Peyer's patch (tissue), 4 donors: ENCODE measurements around the gene CA7. TPM values are rescaled to one million over a fixed set of nuclear protein-coding genes. Genes with fewer than 3 reads are reported as not detected.

ENCODE experiments used
- DNase-seq, 3 donors: peaks; one replicate each; pipeline ENCODE4 v3.0.0-alpha.2; 2017 to 2019
- H3K27ac ChIP-seq, 4 donors: fragments of 200-600 bp; sonication (generic); one replicate each; pipeline ENCODE4 v1.5.1; 2016 to 2019
- H3K27me3 ChIP-seq, 2 donors: fragments of 200-600 bp; sonication (generic); one replicate each; pipeline ENCODE4 v1.5.1; 2019
- H3K36me3 ChIP-seq, 3 donors: fragments of 200-600 bp; sonication (generic); one replicate each; pipeline ENCODE4 v1.5.1; 2016 to 2019
- H3K4me1 ChIP-seq, 4 donors: fragments of 200-600 bp; sonication (generic); one replicate each; pipeline ENCODE4 v1.5.1; 2016 to 2019
- H3K4me3 ChIP-seq, 4 donors: fragments of 200-600 bp; sonication (generic); 1 replicate in 3 of 4; 2 replicates in 1 of 4; pipeline ENCODE4 v1.5.1; 2016 to 2019; ENCODE audit warnings: mild to moderate bottlenecking in 1 of 4
- H3K9me3 ChIP-seq, 4 donors: fragments of 200-600 bp; sonication (generic); one replicate each; pipeline ENCODE4 v1.5.1; 2016 to 2019; ENCODE audit warnings: mild to moderate bottlenecking in 1 of 4
- CTCF ChIP-seq, 6 experiments: fragments of 450-650 bp in 4 of 6; fragments of 200-600 bp in 2 of 6; sonication (generic) in 1 of 6; IDR thresholded peaks; one replicate each; pipeline ENCODE4 v1.5.1; 2017 to 2019; ENCODE audit warnings: antibody characterized with exemption in 6 of 6, mild to moderate bottlenecking in 3 of 6, moderate library complexity in 1 of 6
- POLR2A ChIP-seq, 2 donors: fragments of 450-650 bp; IDR thresholded peaks; one replicate each; pipeline ENCODE4 v1.5.1; 2017; ENCODE audit warnings: antibody characterized with exemption in 2 of 2, mild to moderate bottlenecking in 2 of 2, moderate library complexity in 2 of 2
- total RNA-seq, 4 donors: library from RNA; depleted of rRNA; stranded (reverse); fragments of >200 nt; gene quantifications; one replicate each; pipeline ENCODE4 v1.1.0, GENCODE V29; 2016

CA7 gene
- total RNA-seq, 4 donors from 2014 or later = 13.2 to 59.4 (median 32.2) TPM

- H3K9me3 ChIP-seq = no peaks in the 10 kb centered on the region
- H3K4me3 ChIP-seq = no peak overlapping the region
- H3K27ac ChIP-seq = no peak overlapping the region
- H3K4me1 ChIP-seq = no peaks in the 10 kb centered on the region
- TF ChIP-seq POLR2A (IDR thresholded peaks at IDR 0.05) = no peak
- no peak for TF ChIP-seq CTCF (IDR thresholded peaks at IDR 0.05)
- H3K36me3 ChIP-seq = peaks cover 0 to 30% (median 0%) of the 10 kb centered on the region in 3 donors
- no peak for DNase-seq
- H3K27me3 ChIP-seq = no peaks in the 10 kb centered on the region
Observed at GRCh38 chr16:66888647-66889615, 44.7 kb downstream of the CA7 start.

GRCh38 chr16:66889622-66890021 lies 45.4 kb downstream of the CA7 start:
- no peaks in the 10 kb centered on the region for H3K4me1 ChIP-seq
- no peak overlapping the region for H3K4me3 ChIP-seq
- TF ChIP-seq POLR2A (IDR thresholded peaks at IDR 0.05) = no peak
- no peak for TF ChIP-seq CTCF (IDR thresholded peaks at IDR 0.05)
- no peaks in the 10 kb centered on the region for H3K9me3 ChIP-seq
- no peak for DNase-seq
- H3K27me3 ChIP-seq = no peaks in the 10 kb centered on the region
- peaks cover 0 to 23% (median 0%) of the 10 kb centered on the region in 3 donors for H3K36me3 ChIP-seq
- no peak overlapping the region for H3K27ac ChIP-seq

- H3K27ac ChIP-seq = no peak overlapping the region
- no peak for TF ChIP-seq POLR2A (IDR thresholded peaks at IDR 0.05)
- TF ChIP-seq CTCF (IDR thresholded peaks at IDR 0.05) = no peak
- no peak overlapping the region for H3K4me3 ChIP-seq
- H3K27me3 ChIP-seq = no peaks in the 10 kb centered on the region
- peaks cover 0 to 6% (median 3%) of the 10 kb centered on the region in 4 donors for H3K4me1 ChIP-seq
- no peaks in the 10 kb centered on the region for H3K9me3 ChIP-seq
- H3K36me3 ChIP-seq = peaks cover 0 to 11% (median 0%) of the 10 kb centered on the region in 3 donors
- DNase-seq = no peak
Observed at GRCh38 chr16:66890799-66891198, 46.6 kb downstream of the CA7 start.

- peaks cover 0 to 5% (median 0%) of the 10 kb centered on the region in 3 donors for H3K36me3 ChIP-seq
- H3K4me1 ChIP-seq = peaks cover 3 to 11% (median 4%) of the 10 kb centered on the region in 4 donors
- TF ChIP-seq POLR2A (IDR thresholded peaks at IDR 0.05) (no peak), CTCF (IDR thresholded peaks at IDR 0.05) (no peak)
- no peak overlapping the region for H3K4me3 ChIP-seq
- no peak for DNase-seq
- no peak overlapping the region for H3K27ac ChIP-seq
- no peaks in the 10 kb centered on the region for H3K27me3 ChIP-seq
- H3K9me3 ChIP-seq = no peaks in the 10 kb centered on the region
Observed at GRCh38 chr16:66891360-66891759, 47.1 kb downstream of the CA7 start.

GRCh38 chr16:66891797-66892196 lies 47.6 kb downstream of the CA7 start:
- Histone ChIP-seq H3K27ac (no peak overlapping the region), H3K9me3 (no peaks in the 10 kb centered on the region), H3K4me3 (no peak overlapping the region), H3K27me3 (no peaks in the 10 kb centered on the region), H3K4me1 (peaks cover 3 to 13% (median 4%) of the 10 kb centered on the region in 4 donors), H3K36me3 (peaks cover 0 to 3% (median 0%) of the 10 kb centered on the region in 3 donors)
- DNase-seq = no peak
- TF ChIP-seq CTCF (IDR thresholded peaks at IDR 0.05) = no peak
- no peak for TF ChIP-seq POLR2A (IDR thresholded peaks at IDR 0.05)
